ENCODE results near the gene RPSA.
"Not testable (repeated sequence)": the region's sequence is repeated elsewhere in the genome, so short reads cannot be mapped to it uniquely, and the experiment has no call there.

Gene RPSA

DNA sequence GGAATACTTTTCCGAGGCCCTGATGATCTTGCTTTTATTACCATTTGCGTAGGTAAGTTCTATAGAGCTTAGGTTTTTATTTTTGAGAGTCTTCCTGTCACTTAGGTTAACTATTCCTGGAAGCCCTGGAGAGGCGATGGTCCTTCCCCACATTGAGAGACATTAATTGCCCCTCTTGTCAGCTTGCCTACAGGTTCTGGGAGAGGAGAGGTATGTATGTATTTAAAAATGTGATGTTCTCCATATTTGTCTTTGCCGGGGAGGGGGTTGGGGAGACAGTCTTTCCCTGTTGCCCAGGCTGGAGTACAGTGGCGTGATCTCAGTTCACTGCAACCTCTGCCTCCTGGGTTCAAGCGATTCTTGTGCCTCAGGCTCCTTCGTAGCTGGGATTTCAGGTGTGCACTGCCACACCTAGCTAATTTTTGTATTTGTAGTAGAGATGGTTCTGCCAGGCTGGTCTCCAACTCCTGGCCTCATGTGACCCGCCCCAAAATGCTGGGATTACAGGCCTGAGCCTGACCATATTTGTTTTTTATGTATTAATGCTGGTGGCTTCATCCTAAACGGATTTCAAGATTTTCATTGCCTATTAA, 6.2 kb downstream of the RPSA start:
- TF ChIP-seq CTCF (IDR thresholded peaks at IDR 0.05; ENCODE audit: low read length, missing control alignments), result no peak
- H3K4me3 ChIP-seq (replicated peaks; ENCODE audit: low read depth, low read length), result no peak overlapping the region
- no peak for DNase-seq (ENCODE audit: low read depth)

- no peak overlapping the region for H3K4me3 ChIP-seq (replicated peaks; ENCODE audit: low read depth, low read length)
- no peak for TF ChIP-seq CTCF (IDR thresholded peaks at IDR 0.05; ENCODE audit: low read length, missing control alignments)
- peak; percentile 39 for DNase-seq (ENCODE audit: low read depth)
Measured at GRCh38 chr3:39413691-39414420, 7.3 kb downstream of the RPSA start.

GRCh38 chr3:39414421-39414907, 7.9 kb downstream of the RPSA start:
- H3K4me3 ChIP-seq (replicated peaks; ENCODE audit: low read depth, low read length), result no peak overlapping the region
- no peak for TF ChIP-seq CTCF (IDR thresholded peaks at IDR 0.05; ENCODE audit: low read length, missing control alignments)
- no peak for DNase-seq (ENCODE audit: low read depth)

GRCh38 chr3:39415302-39415701, 8.8 kb downstream of the RPSA start:
- not testable (repeated sequence) for DNase-seq (ENCODE audit: low read depth); H3K4me3 ChIP-seq (replicated peaks; ENCODE audit: low read depth, low read length)

DNA sequence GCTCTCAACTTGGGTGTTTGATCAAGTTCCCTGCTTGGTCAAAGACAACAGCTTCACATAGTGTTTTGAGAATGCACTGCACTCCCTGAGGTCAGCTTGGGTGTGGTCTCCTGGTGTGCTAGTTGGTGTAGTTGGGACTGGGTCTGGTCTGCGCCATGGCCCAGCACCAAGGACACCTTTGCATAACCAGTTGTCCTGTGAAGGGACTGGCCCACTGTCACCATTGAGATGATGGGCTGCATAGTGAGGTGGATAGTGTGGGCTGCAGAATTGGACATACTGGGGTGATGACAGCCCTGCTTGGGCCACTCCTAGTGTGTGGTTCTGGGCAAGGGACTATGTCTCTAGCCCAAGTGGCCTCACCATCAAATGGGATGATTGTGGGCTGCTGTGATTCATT, 9.5 kb downstream of the RPSA start:
- no peak for DNase-seq (ENCODE audit: low read depth)
- no peak overlapping the region for H3K4me3 ChIP-seq (replicated peaks; ENCODE audit: low read depth, low read length)
- no peak for TF ChIP-seq CTCF (IDR thresholded peaks at IDR 0.05; ENCODE audit: low read length, missing control alignments)

DNA sequence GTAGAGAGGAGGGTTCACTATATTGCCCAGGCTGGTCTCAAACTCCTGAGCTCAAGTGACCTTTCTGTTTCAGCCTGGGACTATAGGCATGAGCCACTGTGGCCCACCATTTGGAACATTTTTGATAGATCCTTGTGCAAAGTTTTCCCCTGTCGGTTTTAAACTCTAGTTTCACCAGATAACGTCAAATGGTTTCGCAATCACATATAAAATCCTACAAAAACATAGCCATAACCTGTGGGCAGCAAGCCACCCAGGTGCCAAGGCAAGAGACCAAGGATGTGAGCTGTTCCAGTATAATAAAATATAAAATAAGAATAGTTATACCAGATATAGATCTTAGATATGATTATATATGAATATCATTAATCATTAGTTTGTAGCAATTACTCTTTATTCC, 10.5 kb downstream of the RPSA start:
- not testable (repeated sequence) for H3K4me3 ChIP-seq (replicated peaks; ENCODE audit: low read depth, low read length); DNase-seq (ENCODE audit: low read depth)

DNA sequence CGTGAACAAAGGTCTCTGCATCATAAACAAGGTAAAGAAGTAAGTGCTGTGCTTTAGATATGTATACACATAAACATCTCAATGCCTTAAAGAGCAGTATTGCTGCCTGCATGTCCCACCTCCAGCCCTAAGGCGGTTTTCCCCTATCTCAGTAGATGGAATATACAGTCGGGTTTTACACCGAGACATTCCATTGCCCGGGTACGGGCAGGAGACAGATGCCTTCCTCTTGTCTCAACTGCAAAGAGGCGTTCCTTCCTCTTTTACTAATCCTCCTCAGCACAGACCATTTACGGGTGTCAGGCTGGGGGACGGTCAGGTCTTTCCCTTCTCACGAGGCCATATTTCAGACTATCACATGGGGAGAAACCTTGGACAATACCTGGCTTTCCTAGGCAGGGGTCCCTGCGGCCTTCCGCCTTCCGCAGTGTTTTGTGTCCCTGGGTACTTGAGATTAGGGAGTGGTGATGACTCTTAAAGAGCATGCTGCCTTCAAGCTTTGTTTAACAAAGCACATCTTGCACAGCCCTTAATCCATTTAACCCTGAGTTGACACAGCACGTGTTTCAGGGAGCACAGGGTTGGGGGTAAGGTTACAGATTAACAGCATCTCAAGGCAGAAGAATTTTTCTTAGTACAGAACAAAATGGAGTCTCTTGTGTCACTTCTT, 12.2 kb downstream of the RPSA start:
- not testable (repeated sequence) for H3K4me3 ChIP-seq (replicated peaks; ENCODE audit: low read depth, low read length); DNase-seq (ENCODE audit: low read depth)

GRCh38 chr3:39419742-39420315, 13.3 kb downstream of the RPSA start:
- DNase-seq (ENCODE audit: low read depth), result no peak
- no peak overlapping the region for H3K4me3 ChIP-seq (replicated peaks; ENCODE audit: low read depth, low read length)
- TF ChIP-seq CTCF (IDR thresholded peaks at IDR 0.05; ENCODE audit: low read length, missing control alignments), result no peak

Data from fibroblast of pulmonary artery (primary cell).